Thyroid gland (tissue), 4 donors: ENCODE data around the gene AQP9.

Source experiments
- POLR2A ChIP-seq, 2 donors: fragments of 450-650 bp; IDR thresholded peaks; one replicate each; pipeline ENCODE4 v1.6.1; 2017; ENCODE audit warnings: antibody characterized with exemption in 2 of 2, mild to moderate bottlenecking in 2 of 2, moderate library complexity in 1 of 2
- TF ChIP-seq, protein P1 (sequence below), 6 experiments: fragments of 200-600 bp in 3 of 6; fragments of 450-650 bp in 3 of 6; sonication (generic) in 3 of 6; IDR thresholded peaks; one replicate each; pipeline ENCODE4 v1.5.1; 2016 to 2019; ENCODE audit warnings: antibody characterized with exemption in 6 of 6, mild to moderate bottlenecking in 2 of 6, inconsistent platforms in 1 of 6, moderate library complexity in 1 of 6

DNA sequence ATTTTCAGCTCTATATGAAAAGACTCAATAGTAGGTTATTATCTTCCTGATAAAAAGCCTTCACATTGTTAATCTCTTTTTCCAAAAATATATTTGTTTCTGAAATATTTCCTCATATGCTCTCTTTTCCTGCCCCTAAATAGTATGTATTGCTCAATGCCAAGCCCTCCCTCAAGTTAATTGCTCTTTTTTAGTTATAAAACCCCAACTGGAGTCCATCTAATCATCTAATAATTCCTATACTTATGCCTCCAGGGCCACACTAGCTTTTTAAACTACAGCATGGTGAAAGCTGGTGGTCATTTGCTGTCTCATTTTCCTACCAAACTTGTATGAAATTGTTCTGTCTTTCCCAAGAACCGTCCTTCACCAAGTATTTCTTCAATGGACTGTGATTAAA lies 26.7 kb downstream of the AQP9 start:
- TF ChIP-seq POLR2A (IDR thresholded peaks at IDR 0.05): no peak
- TF ChIP-seq, protein P1, sequence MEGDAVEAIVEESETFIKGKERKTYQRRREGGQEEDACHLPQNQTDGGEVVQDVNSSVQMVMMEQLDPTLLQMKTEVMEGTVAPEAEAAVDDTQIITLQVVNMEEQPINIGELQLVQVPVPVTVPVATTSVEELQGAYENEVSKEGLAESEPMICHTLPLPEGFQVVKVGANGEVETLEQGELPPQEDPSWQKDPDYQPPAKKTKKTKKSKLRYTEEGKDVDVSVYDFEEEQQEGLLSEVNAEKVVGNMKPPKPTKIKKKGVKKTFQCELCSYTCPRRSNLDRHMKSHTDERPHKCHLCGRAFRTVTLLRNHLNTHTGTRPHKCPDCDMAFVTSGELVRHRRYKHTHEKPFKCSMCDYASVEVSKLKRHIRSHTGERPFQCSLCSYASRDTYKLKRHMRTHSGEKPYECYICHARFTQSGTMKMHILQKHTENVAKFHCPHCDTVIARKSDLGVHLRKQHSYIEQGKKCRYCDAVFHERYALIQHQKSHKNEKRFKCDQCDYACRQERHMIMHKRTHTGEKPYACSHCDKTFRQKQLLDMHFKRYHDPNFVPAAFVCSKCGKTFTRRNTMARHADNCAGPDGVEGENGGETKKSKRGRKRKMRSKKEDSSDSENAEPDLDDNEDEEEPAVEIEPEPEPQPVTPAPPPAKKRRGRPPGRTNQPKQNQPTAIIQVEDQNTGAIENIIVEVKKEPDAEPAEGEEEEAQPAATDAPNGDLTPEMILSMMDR (IDR thresholded peaks at IDR 0.05): no peak
